WERI-Rb-1 (cell line): Measurements from ENCODE around the gene PRR12.
"Not testable (repeated sequence)": the region's sequence is repeated elsewhere in the genome, so short reads cannot be mapped to it uniquely, and the experiment has no call there.

Source experiments
- DNase-seq: peaks from one replicate; pipeline ENCODE4 v3.0.0-alpha.2; 2020
- H3K27ac ChIP-seq: fragments of 250-450 bp; sonication (Bioruptor Pico); 2 replicates; pipeline ENCODE4 v1.5.1; 2020; ENCODE audit warnings: mild to moderate bottlenecking, moderate library complexity
- H3K27me3 ChIP-seq: fragments of 250-450 bp; sonication (Bioruptor Pico); 2 replicates; pipeline ENCODE4 v1.5.1; 2021; ENCODE audit warnings: mild to moderate bottlenecking, low read depth, moderate library complexity; ENCODE audit not compliant: insufficient read depth, severe bottlenecking
- H3K36me3 ChIP-seq: fragments of 250-450 bp; sonication (Bioruptor Pico); 2 replicates; pipeline ENCODE4 v1.5.1; 2020; ENCODE audit warnings: mild to moderate bottlenecking, moderate library complexity
- H3K4me3 ChIP-seq: 2 replicates; pipeline ENCODE4 v1.5.1; 2011; ENCODE audit warnings: low read depth, mild to moderate bottlenecking, control low read depth, low read length
- H3K9me3 ChIP-seq: fragments of 250-450 bp; sonication (Bioruptor Pico); 2 replicates; pipeline ENCODE4 v1.5.1; 2021; ENCODE audit warnings: mild to moderate bottlenecking, moderate library complexity; ENCODE audit not compliant: severe bottlenecking
- CTCF ChIP-seq: IDR thresholded peaks from 2 replicates; pipeline ENCODE4 v1.5.1; 2011; ENCODE audit warnings: low read depth, mild to moderate bottlenecking, control low read depth, inconsistent platforms, low read length

PRR12 gene

GRCh38 chr19:49631610-49632192, 40.7 kb downstream of the PRR12 start:
- Histone ChIP-seq H3K9me3 (no peaks in the 10 kb centered on the region), H3K27ac (no peak overlapping the region), H3K27me3 (no peaks in the 10 kb centered on the region), H3K36me3 (peaks cover 20% of the 10 kb centered on the region), H3K4me3 (no peak overlapping the region)
- DNase-seq = peak; percentile 50
- no peak for TF ChIP-seq CTCF

- Histone ChIP-seq H3K27me3 (no peaks in the 10 kb centered on the region), H3K27ac (no peak overlapping the region), H3K36me3 (peaks cover 13% of the 10 kb centered on the region), H3K4me3 (no peak overlapping the region), H3K9me3 (no peaks in the 10 kb centered on the region)
- DNase-seq = no peak
- TF ChIP-seq CTCF = no peak
These were observed 41.6 kb downstream of the PRR12 start for GRCh38 chr19:49632576-49632975.

- not testable (repeated sequence) for H3K36me3 ChIP-seq, H3K27ac ChIP-seq, DNase-seq, H3K27me3 ChIP-seq, H3K9me3 ChIP-seq, H3K4me3 ChIP-seq
These were observed 42.3 kb downstream of the PRR12 start for GRCh38 chr19:49633273-49633672.

GRCh38 chr19:49635530-49636232, 44.7 kb downstream of the PRR12 start:
- Histone ChIP-seq H3K36me3 (no peaks in the 10 kb centered on the region; the same call in 1 of the 2 replicates), H3K4me3 (no peak overlapping the region), H3K27me3 (no peaks in the 10 kb centered on the region), H3K9me3 (no peaks in the 10 kb centered on the region), H3K27ac (peak overlapping the region; percentile 40)
- peak; percentile 42 for DNase-seq
- 0 out of 2 replicates have a peak, but pooled peaks have one; percentile 3 for TF ChIP-seq CTCF

GRCh38 chr19:49636233-49636932, 45.4 kb downstream of the PRR12 start:
- TF ChIP-seq CTCF = no peak
- Histone ChIP-seq H3K27ac (no peak overlapping the region), H3K4me3 (no peak overlapping the region), H3K27me3 (no peaks in the 10 kb centered on the region), H3K36me3 (no peaks in the 10 kb centered on the region; the same call in 1 of the 2 replicates), H3K9me3 (no peaks in the 10 kb centered on the region)
- no peak for DNase-seq
